Thyroid gland (tissue), 4 donors: ENCODE data around the gene DHCR24.

Experiments
- CTCF ChIP-seq, 6 experiments: fragments of 200-600 bp in 3 of 6; fragments of 450-650 bp in 3 of 6; sonication (generic) in 3 of 6; IDR thresholded peaks; one replicate each; pipeline ENCODE4 v1.5.1; 2016 to 2019; ENCODE audit warnings: antibody characterized with exemption in 6 of 6, mild to moderate bottlenecking in 2 of 6, inconsistent platforms in 1 of 6, moderate library complexity in 1 of 6
- POLR2A ChIP-seq, 2 donors: fragments of 450-650 bp; IDR thresholded peaks; one replicate each; pipeline ENCODE4 v1.6.1; 2017; ENCODE audit warnings: antibody characterized with exemption in 2 of 2, mild to moderate bottlenecking in 2 of 2, moderate library complexity in 1 of 2

GRCh38 chr1:54816951-54817350, 70.0 kb downstream of the DHCR24 start:
- TF ChIP-seq CTCF (IDR thresholded peaks at IDR 0.05), result no peak
- no peak for TF ChIP-seq POLR2A (IDR thresholded peaks at IDR 0.05)
